HG02642 (cell line): Measurements from ENCODE around the gene SLC44A5.
"Not testable (repeated sequence)": the region's sequence is repeated elsewhere in the genome, so short reads cannot be mapped to it uniquely, and the experiment has no call there.

Source experiments
- ATAC-seq: cut with Tn5 transposase; IDR thresholded peaks from one replicate; pipeline ENCODE4 v1.9.1; 2021; ENCODE audit warnings: mild to moderate bottlenecking; ENCODE audit not compliant: unreplicated experiment, poor library complexity

The SLC44A5 gene

DNA sequence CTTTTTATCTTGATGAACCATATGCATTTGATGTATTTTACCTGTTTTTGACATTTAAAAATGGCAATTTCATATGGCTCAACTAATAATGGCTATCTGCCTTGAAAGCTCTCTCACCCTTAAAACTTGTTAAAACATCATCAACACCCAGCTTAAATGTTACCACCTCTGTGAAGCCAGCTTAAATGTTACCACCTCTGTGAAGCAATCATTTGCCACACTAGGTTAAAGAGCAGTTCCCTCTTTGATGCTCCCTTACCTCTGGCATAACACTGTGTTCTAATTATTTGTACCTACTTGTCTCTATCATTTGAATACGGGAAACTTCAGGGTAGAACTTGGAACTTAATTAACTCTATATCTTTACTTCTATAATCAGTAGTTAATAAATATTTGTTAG, 294.7 kb downstream of the SLC44A5 start:
- no peak for ATAC-seq

- ATAC-seq = no peak
Observed at GRCh38 chr1:75312620-75313019, 298.3 kb downstream of the SLC44A5 start.

- ATAC-seq = no peak
Observed at GRCh38 chr1:75310067-75310466, 300.8 kb downstream of the SLC44A5 start.

- no peak for ATAC-seq
Observed at GRCh38 chr1:75308365-75308764, 302.5 kb downstream of the SLC44A5 start.

DNA sequence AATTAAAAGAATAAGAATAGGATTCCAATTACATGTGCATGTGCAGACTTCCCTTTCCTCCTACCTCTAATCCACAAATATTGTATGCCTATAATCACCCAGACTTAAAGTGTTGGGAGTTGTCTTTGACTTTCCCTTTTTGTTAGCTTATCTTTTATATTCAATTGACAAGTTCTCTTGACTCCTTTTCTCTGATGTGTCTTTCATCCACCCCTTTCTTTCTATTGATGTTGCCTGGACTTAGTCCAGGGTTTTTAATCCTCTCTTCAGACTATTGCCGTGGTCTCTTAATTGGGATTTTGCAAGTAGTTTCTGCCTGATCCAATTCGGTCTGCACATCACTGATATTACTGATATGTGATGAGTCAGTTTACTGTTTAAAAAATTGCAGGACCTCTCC, 305.9 kb downstream of the SLC44A5 start:
- no peak for ATAC-seq

- ATAC-seq = no peak
Observed at GRCh38 chr1:75293270-75293669, 317.6 kb downstream of the SLC44A5 start.

GRCh38 chr1:75292013-75292412, 318.9 kb downstream of the SLC44A5 start:
- ATAC-seq = no peak

GRCh38 chr1:75276385-75276784, 334.5 kb downstream of the SLC44A5 start:
- no peak for ATAC-seq

GRCh38 chr1:75275631-75276030, 335.3 kb downstream of the SLC44A5 start:
- ATAC-seq = no peak

DNA sequence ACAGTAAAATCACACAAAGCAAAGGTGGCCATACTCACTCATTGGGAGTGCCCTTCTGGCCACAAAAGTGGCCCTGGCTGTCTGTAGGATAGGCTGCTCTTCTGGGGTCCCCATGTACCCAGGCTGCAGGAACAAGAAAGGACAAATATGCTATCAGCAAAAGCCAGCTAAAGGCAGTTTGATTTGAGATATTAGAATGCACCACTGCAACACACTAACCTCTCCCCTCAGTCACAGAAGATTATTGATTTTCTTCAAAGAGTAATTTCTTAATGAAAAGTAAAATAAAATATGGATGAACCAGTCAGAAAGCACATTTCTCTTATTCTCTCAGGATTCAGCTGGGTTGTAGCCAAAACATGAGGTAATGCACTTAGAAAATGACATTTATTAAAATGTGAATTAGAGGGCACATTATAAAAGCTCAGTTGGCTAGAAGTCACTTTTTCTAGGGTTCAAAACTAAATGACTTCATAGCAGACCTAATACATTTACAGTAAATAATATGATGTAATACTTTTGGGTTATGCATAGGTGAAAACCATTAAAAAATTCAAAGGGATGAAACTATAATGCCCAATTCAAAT, 335.9 kb downstream of the SLC44A5 start:
- ATAC-seq = no peak

- ATAC-seq = no peak
Observed at GRCh38 chr1:75273110-75273509, 337.8 kb downstream of the SLC44A5 start.

DNA sequence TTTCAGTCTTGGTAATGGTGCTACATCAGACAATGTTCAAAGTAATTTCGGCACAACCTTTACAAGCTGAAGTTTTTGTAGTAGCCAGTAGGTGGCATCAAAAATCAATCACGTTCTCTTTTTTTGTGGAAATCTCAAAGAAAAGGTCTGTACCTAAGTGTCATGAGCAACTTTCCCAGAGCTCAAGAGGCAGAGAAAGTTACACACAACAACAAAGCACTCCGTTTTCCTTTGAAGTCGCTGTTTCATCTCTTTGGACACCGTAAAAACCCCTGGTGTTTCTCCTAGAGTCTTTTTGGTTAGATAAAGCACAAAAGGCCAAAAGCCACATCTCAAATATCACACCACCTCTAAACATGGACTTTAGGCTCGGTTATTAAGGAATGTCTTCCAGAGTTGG, 345.1 kb downstream of the SLC44A5 start:
- peak; percentile 74 for ATAC-seq

DNA sequence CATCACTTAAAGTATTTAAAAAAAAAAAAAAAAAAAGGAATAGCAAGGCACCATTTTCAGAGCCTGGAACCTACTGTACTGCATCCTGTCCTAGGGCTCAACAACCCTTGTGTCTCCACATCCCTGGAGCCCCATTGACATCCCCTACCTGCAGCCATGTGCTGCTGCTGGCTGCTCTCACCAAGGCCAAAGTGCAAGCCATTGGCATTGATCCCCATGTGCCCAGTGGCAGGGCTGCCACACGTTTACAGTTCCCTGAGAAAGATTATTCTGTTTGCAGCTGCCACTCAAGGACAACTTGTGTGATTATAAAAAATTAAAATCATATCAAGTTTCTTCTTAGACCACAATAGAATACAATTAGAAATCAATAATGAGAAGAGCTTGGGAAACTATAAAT, 346.8 kb downstream of the SLC44A5 start:
- ATAC-seq = no peak

GRCh38 chr1:75263616-75264015, 347.3 kb downstream of the SLC44A5 start:
- ATAC-seq = not testable (repeated sequence)

DNA sequence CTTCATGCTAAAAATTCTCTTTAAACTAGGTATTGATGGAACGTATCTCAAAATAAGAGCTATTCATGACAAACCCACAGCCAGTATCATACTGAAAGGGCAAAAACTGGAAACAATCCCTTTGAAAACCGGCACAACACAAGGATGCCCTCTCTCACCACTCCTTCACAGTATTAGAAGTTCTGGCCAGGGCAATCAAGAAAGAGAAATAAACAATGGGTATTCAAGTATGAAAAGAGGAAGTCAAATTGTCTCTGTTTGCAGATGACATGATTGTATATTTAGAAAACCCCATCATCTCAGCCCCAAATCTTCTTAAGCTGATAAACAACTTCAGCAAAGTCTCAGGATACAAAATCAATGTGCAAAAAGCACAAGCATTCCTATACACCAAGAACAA, 349.0 kb downstream of the SLC44A5 start:
- not testable (repeated sequence) for ATAC-seq

DNA sequence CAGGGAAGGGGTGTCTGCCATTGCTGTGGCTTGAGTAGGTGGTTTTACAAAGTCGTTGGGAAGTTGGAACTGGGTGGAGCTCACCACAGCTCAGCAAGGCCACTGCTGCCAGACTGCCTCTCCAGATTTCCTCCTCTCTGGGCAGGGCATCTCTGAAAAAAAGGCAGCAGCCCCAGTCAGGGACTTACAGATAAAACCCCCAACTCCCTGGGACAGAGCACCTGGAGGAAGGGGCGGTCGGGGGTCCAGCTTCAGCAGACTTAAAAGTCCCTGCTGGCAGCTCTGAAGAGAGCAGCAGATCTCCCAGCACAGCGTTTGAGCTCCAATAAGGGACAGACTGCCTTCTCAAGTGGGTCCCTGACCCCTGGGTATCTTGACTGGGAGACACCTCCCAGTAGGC, 352.6 kb downstream of the SLC44A5 start:
- no peak for ATAC-seq

DNA sequence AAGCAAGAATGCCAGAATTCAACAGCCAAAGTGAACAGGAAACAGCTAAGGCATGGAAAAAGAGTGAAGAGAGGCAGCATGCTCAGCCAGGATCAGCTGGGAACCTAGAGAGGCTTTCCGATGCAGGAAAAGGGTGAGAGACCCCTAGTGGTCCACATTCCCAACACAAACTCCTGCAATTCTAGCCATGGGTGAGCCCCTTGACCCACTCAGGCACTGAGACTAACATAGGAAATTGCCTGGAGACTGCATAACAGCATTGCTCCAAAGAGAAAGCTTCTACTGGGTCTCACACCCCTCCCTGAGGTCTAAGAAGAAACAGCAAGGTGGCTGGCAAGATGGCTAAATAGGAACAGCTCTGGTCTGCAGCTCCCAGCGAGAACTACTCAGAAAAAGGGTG, 353.5 kb downstream of the SLC44A5 start:
- no peak for ATAC-seq

GRCh38 chr1:75250114-75250513, 360.8 kb downstream of the SLC44A5 start:
- ATAC-seq = not testable (repeated sequence)

- no peak for ATAC-seq
Observed at GRCh38 chr1:75245239-75245638, 365.7 kb downstream of the SLC44A5 start.

DNA sequence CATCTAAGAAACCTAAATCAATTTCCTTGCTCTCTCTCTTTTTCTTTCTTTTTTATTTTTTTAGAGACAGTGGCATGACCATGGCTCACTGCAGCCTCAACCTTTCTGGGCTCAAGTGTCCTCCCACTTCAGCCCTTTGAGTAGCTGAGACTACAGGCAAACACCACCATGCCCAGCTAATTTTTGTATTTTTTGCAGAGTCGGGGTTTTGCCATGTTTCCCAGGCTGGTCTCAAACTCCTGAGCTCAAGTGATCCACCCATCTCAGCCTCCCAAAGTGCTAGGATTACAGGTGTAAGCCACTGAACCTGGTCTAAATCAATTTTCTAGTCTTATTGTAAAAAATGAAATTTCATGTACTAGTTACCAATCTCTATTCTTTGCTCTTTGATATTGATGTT, 367.8 kb downstream of the SLC44A5 start:
- no peak for ATAC-seq

GRCh38 chr1:75237316-75237715, 373.6 kb downstream of the SLC44A5 start:
- ATAC-seq = no peak

DNA sequence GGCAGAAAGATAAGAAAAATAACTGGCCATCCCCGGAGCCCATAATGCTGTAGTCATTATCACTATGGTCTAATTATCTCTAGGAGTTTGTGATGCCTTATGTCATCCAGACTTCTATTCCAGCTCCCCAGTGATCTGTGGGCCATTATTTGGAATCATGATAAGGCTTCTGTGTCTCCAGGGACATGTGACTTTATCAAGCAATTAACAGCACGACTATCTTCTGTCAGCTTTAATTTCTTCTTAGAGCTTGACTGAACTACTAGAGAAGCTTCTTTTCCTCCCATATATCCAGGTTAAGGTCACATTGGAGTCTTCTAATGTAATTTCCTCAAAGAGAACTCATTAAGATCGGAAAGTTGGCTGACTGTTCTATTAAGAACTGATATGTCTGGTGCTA, 376.4 kb downstream of the SLC44A5 start:
- ATAC-seq = no peak
